Muscle of leg (tissue), 11 donors: Measurements from ENCODE around the gene DFFA. TPM values are rescaled to one million over a fixed set of nuclear protein-coding genes. Genes with fewer than 3 reads are reported as not detected.

Source experiments
- DNase-seq: peaks from one replicate; pipeline ENCODE4 v3.0.0; 2013
- H3K27ac ChIP-seq: one replicate; pipeline ENCODE4 v1.5.1; 2013; ENCODE audit warnings: mild to moderate bottlenecking, low read length, control low read depth
- H3K27me3 ChIP-seq: one replicate; pipeline ENCODE4 v1.6.1; 2013; ENCODE audit warnings: low read length; ENCODE audit not compliant: control insufficient read depth, insufficient read depth
- H3K36me3 ChIP-seq: one replicate; pipeline ENCODE4 v1.6.1; 2013; ENCODE audit warnings: low read length; ENCODE audit not compliant: control insufficient read depth, insufficient read depth
- H3K4me1 ChIP-seq: one replicate; pipeline ENCODE4 v1.6.1; 2013; ENCODE audit warnings: low read length; ENCODE audit not compliant: control insufficient read depth, insufficient read depth
- H3K4me3 ChIP-seq: one replicate; pipeline ENCODE4 v1.5.1; 2013; ENCODE audit warnings: low read length, control low read depth
- H3K9me3 ChIP-seq: replicated peaks from 2 replicates; pipeline ENCODE4 v1.6.1; 2013; ENCODE audit warnings: low read depth, low read length; ENCODE audit not compliant: control insufficient read depth
- WGBS: methylation state at CpG from one replicate; pipeline ENCODE4 v1.1.5; 2013; ENCODE audit warnings: missing lambda C conversion rate; ENCODE audit not compliant: insufficient coverage; 5-methylcytosine and 5-hydroxymethylcytosine counted together
- polyA plus RNA-seq, 8 donors: library from polyadenylated mRNA; unstranded; fragments of 120-200 nt; gene quantifications; one replicate each; pipeline versions ENCODE4 v1.2.1 to v1.2.3, GENCODE V29; 2013; ENCODE audit warnings: inconsistent platforms in 1 of 8, low replicate concordance in 1 of 8; ENCODE audit not compliant: insufficient read length in 8 of 8, insufficient read depth in 1 of 8
- total RNA-seq: library from RNA; stranded (reverse); fragments of 120-200 nt; gene quantifications from one replicate; pipeline ENCODE4 v1.2.4, GENCODE V29; 2013

The DFFA gene
- total and polyA plus RNA-seq, 9 donors, result 16.8 to 25.9 (median 19.8) TPM

- Histone ChIP-seq H3K4me3 (no peak overlapping the region), H3K36me3 (peaks cover 3% of the 10 kb centered on the region), H3K27me3 (no peaks in the 10 kb centered on the region), H3K9me3 (no peaks in the 10 kb centered on the region), H3K4me1 (peaks cover 15% of the 10 kb centered on the region), H3K27ac (no peak overlapping the region)
- 75% methylated on average over 5 of the region's 6 CpGs for WGBS
- no peak for DNase-seq
Observed at GRCh38 chr1:10515976-10516750, 43.8 kb upstream of the DFFA start.

- Histone ChIP-seq H3K27ac (no peak overlapping the region), H3K4me1 (peaks cover 20% of the 10 kb centered on the region), H3K9me3 (no peaks in the 10 kb centered on the region), H3K36me3 (peaks cover 3% of the 10 kb centered on the region), H3K4me3 (no peak overlapping the region), H3K27me3 (no peaks in the 10 kb centered on the region)
- 62% methylated on average over 6 of the region's 10 CpGs for WGBS
- DNase-seq, result no peak
Observed at GRCh38 chr1:10515301-10515975, 43.1 kb upstream of the DFFA start.

DNA sequence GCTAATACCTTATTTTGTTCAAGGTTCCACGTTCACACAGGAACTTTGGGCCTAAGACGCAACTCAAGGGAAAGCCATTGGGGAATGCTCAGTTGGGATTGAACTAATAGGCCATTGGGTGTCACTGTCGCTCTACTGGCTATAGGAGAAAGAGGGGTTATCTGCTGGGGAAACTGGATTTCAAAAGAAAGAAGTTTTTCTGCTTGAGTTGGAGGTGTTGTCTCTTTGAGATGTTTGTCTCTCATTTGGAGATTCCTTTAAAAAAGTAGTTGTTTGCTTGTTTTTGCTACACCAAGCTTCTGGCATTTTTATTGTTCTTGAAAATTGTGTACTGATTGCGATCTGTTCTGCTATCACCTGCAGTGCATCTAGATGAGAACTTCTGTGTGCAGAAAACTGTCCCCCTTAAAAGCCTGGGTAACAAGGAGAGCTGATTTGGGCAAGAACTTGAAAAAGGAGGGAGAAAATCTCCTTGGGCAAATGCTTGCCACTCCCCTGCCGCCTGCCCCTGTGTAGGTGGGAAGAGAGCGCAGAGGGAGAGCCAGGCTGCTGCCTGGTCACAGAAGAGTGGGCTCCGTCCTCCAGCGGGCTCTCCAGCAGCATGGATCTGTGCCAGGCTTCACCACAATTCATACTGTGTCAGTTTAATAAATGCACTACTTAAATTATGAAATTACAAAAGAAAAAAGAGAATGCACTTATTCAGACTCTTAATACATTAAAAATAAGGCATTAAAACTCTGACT is 42.3 kb upstream of the DFFA start:
- Histone ChIP-seq H3K4me3 (no peak overlapping the region), H3K36me3 (peaks cover 3% of the 10 kb centered on the region), H3K27ac (no peak overlapping the region), H3K9me3 (no peaks in the 10 kb centered on the region), H3K4me1 (peaks cover 26% of the 10 kb centered on the region), H3K27me3 (no peaks in the 10 kb centered on the region)
- 84% methylated on average over 4 of the region's 8 CpGs for WGBS
- DNase-seq, result peak; percentile 39

- Histone ChIP-seq H3K9me3 (no peaks in the 10 kb centered on the region), H3K36me3 (peaks cover 3% of the 10 kb centered on the region), H3K4me1 (peaks cover 28% of the 10 kb centered on the region), H3K4me3 (no peak overlapping the region), H3K27ac (no peak overlapping the region), H3K27me3 (no peaks in the 10 kb centered on the region)
- WGBS, result 76% methylated on average over 3 of the region's 5 CpGs
- no peak for DNase-seq
Observed at GRCh38 chr1:10513199-10513598, 40.9 kb upstream of the DFFA start.

GRCh38 chr1:10511494-10511885 is 39.2 kb upstream of the DFFA start:
- no peak overlapping the region for H3K4me3 ChIP-seq
- DNase-seq, result no peak
- H3K9me3 ChIP-seq, result no peaks in the 10 kb centered on the region
- H3K27ac ChIP-seq, result peak overlapping the region; percentile 24
- no peaks in the 10 kb centered on the region for H3K27me3 ChIP-seq
- peaks cover 3% of the 10 kb centered on the region for H3K36me3 ChIP-seq
- H3K4me1 ChIP-seq, result peaks cover 23% of the 10 kb centered on the region
- 72% methylated on average over 2 of the region's 3 CpGs for WGBS

GRCh38 chr1:10510520-10511493 is 38.5 kb upstream of the DFFA start:
- Histone ChIP-seq H3K27me3 (no peaks in the 10 kb centered on the region), H3K4me3 (no peak overlapping the region), H3K9me3 (no peaks in the 10 kb centered on the region), H3K4me1 (peaks cover 20% of the 10 kb centered on the region), H3K36me3 (peaks cover 3% of the 10 kb centered on the region), H3K27ac (no peak overlapping the region)
- DNase-seq, result no peak
- WGBS, result 56% methylated on average over 8 of the region's 12 CpGs

DNA sequence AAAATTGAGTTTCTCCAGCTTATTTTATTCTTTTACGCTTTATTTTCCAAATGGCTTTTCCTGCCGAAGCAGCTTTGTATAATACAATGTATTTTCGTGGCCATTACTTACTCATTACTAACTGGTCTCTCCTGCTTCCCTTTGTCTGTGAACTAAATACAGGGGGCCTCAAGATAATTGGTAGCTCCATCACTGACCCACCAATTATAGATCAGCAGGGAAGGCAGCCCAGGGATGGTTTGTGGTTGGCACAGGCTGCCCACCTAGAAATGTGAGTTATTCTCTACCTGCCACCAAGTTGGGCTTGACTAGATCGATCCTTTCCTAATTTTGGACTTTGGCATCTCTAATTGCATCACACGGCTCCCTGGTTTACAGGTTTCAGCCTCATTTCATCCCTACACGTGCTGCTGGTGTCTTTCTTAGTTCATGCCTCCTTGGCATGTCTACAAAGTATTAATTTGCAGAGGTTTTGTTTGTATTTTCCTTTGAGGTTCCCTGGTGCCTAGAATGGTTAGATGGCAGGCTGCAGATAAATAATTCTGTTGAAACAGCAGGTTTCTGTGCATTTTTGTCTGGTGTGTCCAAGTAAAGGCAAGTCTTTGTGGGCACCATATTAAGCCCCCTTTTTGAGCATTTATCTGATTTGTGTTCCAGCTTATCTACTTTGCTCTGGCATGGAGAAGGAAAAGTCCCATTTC is 37.6 kb upstream of the DFFA start:
- H3K4me3 ChIP-seq, result no peak overlapping the region
- H3K36me3 ChIP-seq, result peaks cover 3% of the 10 kb centered on the region
- no peak overlapping the region for H3K27ac ChIP-seq
- 87% methylated on average over 3 of the region's 6 CpGs for WGBS
- H3K4me1 ChIP-seq, result peaks cover 17% of the 10 kb centered on the region
- H3K27me3 ChIP-seq, result no peaks in the 10 kb centered on the region
- no peak for DNase-seq
- no peaks in the 10 kb centered on the region for H3K9me3 ChIP-seq

- no peak overlapping the region for H3K27ac ChIP-seq
- H3K4me1 ChIP-seq, result peaks cover 17% of the 10 kb centered on the region
- H3K9me3 ChIP-seq, result no peaks in the 10 kb centered on the region
- H3K4me3 ChIP-seq, result no peak overlapping the region
- peaks cover 3% of the 10 kb centered on the region for H3K36me3 ChIP-seq
- no peaks in the 10 kb centered on the region for H3K27me3 ChIP-seq
- DNase-seq, result peak; percentile 55
- WGBS, result 86% methylated on average over 2 of the region's 3 CpGs
Observed at GRCh38 chr1:10508511-10508951, 36.2 kb upstream of the DFFA start.
